Duodenal mucosa (tissue), 2 donors: ENCODE measurements around the gene PTPRCAP.

Experiments
- H3K27ac ChIP-seq: one replicate; pipeline ENCODE4 v1.7.0; 2013; ENCODE audit warnings: low read depth, low read length
- H3K27me3 ChIP-seq, 2 donors: one replicate each; pipeline ENCODE4 v1.7.0; 2013; ENCODE audit warnings: low read length in 2 of 2, control low read depth in 1 of 2; ENCODE audit not compliant: insufficient read depth in 2 of 2, control insufficient read depth in 1 of 2
- H3K36me3 ChIP-seq, 2 donors: one replicate each; pipeline ENCODE4 v1.7.0; 2013; ENCODE audit warnings: low read length in 2 of 2, control low read depth in 1 of 2; ENCODE audit not compliant: insufficient read depth in 2 of 2, control insufficient read depth in 1 of 2
- H3K4me1 ChIP-seq, 2 donors: one replicate each; pipeline ENCODE4 v1.7.0; 2013; ENCODE audit warnings: low read length in 2 of 2, control low read depth in 1 of 2; ENCODE audit not compliant: insufficient read depth in 2 of 2, control insufficient read depth in 1 of 2
- H3K4me3 ChIP-seq, 2 donors: one replicate each; pipeline ENCODE4 v1.7.0; 2013; ENCODE audit warnings: low read length in 2 of 2, low read depth in 1 of 2
- H3K9ac ChIP-seq, 2 donors: one replicate each; pipeline ENCODE4 v1.7.0; 2013; ENCODE audit warnings: low read length in 2 of 2, low read depth in 1 of 2
- H3K9me3 ChIP-seq, 2 donors: one replicate each; pipeline ENCODE4 v1.7.0; 2013; ENCODE audit warnings: low read length in 2 of 2, control low read depth in 1 of 2; ENCODE audit not compliant: control insufficient read depth in 1 of 2

Gene PTPRCAP

DNA sequence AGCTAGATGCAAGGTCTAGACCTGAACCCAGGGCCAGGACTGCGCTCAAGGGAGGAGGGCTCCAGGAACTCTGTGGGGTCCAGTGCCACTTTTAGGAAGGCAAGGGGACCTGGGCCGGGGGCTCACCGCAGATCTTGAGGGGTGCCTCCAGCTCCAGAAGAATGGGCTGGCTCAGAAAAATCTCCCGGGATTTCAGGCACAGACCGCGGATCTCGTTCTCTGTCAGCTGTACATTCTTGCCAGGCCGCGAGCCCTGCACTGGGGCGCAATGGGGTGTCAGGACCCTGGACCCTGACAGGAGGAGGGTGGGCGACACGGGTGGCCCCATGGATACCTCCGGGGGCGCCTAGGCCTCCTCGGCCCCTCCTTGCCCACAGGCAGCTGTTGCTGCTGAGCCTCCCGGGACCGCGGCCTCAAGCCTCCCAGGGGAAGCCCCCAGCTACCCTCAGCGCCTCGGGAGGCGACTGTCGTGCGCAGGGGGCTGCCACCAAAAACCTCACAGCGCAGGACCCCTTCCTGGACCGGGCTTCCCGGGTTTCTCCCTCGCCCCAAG is 36.5 kb downstream of the PTPRCAP start:
- peak overlapping the region; percentile 85 to 87 for H3K4me3 ChIP-seq
- no peaks in the 10 kb centered on the region for H3K27me3 ChIP-seq
- peak overlapping the region; percentile 90 to 91 for H3K9ac ChIP-seq
- H3K4me1 ChIP-seq = peaks cover 14 to 56% of the 10 kb centered on the region in 2 donors
- no peaks in the 10 kb centered on the region for H3K9me3 ChIP-seq
- H3K36me3 ChIP-seq = peaks cover 25 to 32% of the 10 kb centered on the region in 2 donors
- peak overlapping the region; percentile 89 for H3K27ac ChIP-seq

- H3K9ac ChIP-seq = peak overlapping the region; percentile 90 to 91
Measured at GRCh38 chr11:67400251-67400941, 37.1 kb downstream of the PTPRCAP start.

DNA sequence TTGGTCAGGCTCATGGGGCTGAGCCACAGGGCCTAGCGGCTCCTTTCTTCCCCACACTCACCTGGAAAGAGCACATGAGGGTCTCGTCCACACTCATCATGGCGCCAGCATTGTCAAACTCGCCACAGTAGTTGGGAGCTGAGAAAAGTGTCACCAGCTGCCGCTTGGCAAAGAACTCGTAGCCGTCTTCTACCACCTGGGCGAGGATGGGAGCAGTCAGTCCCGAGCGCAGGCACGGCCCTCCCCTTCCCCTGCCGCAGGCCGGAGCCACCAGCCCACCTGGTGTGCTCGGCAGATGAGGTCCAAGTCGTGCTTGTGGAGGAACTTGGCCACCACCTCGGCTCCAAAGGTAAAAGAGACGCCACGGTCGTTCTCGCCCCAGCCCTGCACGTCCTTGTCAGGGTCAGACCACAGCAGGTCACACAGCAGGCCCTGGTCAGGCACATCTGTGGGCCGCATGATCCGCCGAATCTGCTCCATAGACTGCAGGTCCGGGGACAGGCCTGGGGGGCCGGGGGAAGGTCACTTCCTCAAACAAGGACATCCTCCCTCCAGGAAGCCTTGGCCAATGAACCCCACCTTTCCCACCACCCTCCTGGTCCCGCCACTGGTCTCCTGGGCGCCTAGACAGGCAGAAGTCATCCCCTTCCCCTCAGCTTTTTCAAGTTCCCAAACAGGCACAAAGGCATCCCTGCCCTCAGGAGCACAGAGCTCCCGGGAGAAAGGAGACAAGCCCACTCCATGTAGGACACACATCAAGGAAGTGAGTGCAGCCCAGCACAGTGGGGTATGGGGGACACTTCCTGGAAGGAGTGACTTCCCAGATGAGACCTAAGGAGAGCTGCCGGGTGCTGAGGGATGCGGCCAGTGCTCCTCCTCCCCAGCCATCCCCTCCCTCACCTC is 38.6 kb downstream of the PTPRCAP start:
- peaks cover 25 to 47% of the 10 kb centered on the region in 2 donors for H3K36me3 ChIP-seq

More at GRCh38 chr11:67400251-67400941, 37.1 kb downstream of the PTPRCAP start:
- Histone ChIP-seq H3K9me3 (no peaks in the 10 kb centered on the region), H3K4me1 (peaks cover 14 to 51% of the 10 kb centered on the region in 2 donors), H3K27me3 (no peaks in the 10 kb centered on the region), H3K4me3 (peak overlapping the region; percentile 85 to 87), H3K36me3 (peaks cover 25 to 38% of the 10 kb centered on the region in 2 donors), H3K27ac (peak overlapping the region; percentile 89)

DNA sequence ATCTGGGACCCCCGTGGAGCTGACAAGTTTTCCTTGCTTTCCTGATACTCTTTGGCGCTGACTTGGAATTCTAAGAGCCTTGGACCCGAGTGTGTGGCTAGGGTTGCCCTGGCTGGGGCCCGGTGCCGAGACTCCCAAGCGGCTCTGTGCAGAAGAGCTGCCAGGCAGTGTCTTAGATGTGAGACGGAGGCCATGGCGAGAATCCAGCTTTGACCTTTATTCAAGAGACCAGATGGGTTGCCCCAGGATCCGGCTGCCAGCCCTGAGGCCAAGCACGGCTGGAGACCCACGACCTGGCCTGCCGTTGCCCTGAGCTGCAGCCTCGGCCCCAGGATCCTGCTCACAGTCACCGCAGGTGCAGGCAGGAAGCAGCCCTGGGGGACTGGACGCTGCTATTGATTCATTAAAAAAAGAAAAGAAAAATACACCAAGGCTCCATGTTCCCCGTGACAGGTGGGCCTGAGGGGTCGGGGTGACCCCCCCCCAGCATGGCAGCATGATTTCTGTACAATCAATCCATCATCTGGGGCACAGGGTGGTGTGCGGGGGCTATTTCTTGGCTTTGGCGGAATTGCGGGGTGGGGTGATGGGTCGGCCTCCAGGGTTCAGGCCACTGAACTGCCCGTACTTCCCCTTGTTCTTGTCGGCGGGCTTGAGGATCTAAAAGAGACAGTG is 39.4 kb downstream of the PTPRCAP start:
- H3K9ac ChIP-seq = no peak overlapping the region
- H3K36me3 ChIP-seq = peaks cover 25 to 55% of the 10 kb centered on the region in 2 donors
- H3K9me3 ChIP-seq = no peaks in the 10 kb centered on the region
- peaks cover 14 to 40% of the 10 kb centered on the region in 2 donors for H3K4me1 ChIP-seq
- H3K27me3 ChIP-seq = no peaks in the 10 kb centered on the region
- H3K27ac ChIP-seq = no peak overlapping the region
- no peak overlapping the region for H3K4me3 ChIP-seq

More for the DNA sequence above, 38.6 kb downstream of the PTPRCAP start:
- H3K27ac ChIP-seq = no peak overlapping the region
- H3K9me3 ChIP-seq = no peaks in the 10 kb centered on the region
- H3K4me1 ChIP-seq = peaks cover 14 to 42% of the 10 kb centered on the region in 2 donors
- H3K27me3 ChIP-seq = no peaks in the 10 kb centered on the region
- H3K9ac ChIP-seq = no peak overlapping the region
- H3K4me3 ChIP-seq = no peak overlapping the region

GRCh38 chr11:67397536-67397935 is 39.9 kb downstream of the PTPRCAP start:
- no peaks in the 10 kb centered on the region for H3K9me3 ChIP-seq
- H3K4me1 ChIP-seq = peaks cover 18 to 38% of the 10 kb centered on the region in 2 donors
- H3K9ac ChIP-seq = no peak overlapping the region
- H3K27ac ChIP-seq = no peak overlapping the region
- no peak overlapping the region for H3K4me3 ChIP-seq
- H3K27me3 ChIP-seq = no peaks in the 10 kb centered on the region
- peaks cover 25 to 55% of the 10 kb centered on the region in 2 donors for H3K36me3 ChIP-seq

- Histone ChIP-seq H3K27me3 (no peaks in the 10 kb centered on the region), H3K9ac (no peak overlapping the region), H3K36me3 (peaks cover 25 to 55% of the 10 kb centered on the region in 2 donors), H3K4me3 (no peak overlapping the region), H3K9me3 (no peaks in the 10 kb centered on the region), H3K27ac (no peak overlapping the region), H3K4me1 (peaks cover 21 to 35% of the 10 kb centered on the region in 2 donors)
Measured at GRCh38 chr11:67396587-67397389, 40.7 kb downstream of the PTPRCAP start.

- peaks cover 21 to 35% of the 10 kb centered on the region in 2 donors for H3K4me1 ChIP-seq
Measured at GRCh38 chr11:67396259-67396581, 41.3 kb downstream of the PTPRCAP start.

DNA sequence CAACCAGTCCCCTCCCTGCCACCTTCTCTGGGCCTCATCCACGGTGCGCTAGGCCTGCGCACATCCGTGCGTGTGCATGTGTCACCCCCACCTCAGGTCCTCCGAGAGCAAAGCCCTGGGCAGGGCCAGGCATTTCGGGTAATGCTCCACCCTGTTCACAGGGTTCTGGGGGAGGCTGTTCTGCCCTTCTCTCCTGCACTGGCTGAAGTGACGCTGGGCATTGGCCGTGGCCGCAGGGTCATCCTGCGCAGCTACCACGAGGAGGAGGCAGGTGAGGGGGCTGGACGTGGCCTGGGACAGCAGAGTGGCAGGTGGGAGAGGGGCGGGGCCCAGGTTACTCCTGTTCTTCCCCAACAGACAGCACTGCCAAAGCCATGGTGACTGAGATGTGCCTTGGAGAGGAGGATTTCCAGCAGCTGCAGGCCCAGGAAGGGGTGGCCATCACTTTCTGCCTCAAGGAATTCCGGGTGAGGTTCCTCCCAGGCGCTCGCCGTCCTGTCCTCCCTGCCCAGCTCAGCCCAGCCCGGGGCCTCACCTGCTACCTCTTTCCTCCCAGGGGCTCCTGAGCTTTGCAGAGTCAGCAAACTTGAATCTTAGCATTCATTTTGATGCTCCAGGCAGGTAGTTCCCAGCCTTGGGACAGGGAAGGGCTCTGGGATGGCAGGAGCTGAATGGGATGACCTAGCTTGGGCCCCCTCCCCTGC is 41.8 kb downstream of the PTPRCAP start:
- H3K9me3 ChIP-seq = no peaks in the 10 kb centered on the region
- no peak overlapping the region for H3K9ac ChIP-seq
- H3K4me1 ChIP-seq = peaks cover 20 to 30% of the 10 kb centered on the region in 2 donors
- H3K27ac ChIP-seq = no peak overlapping the region
- no peak overlapping the region for H3K4me3 ChIP-seq
- no peaks in the 10 kb centered on the region for H3K27me3 ChIP-seq
- H3K36me3 ChIP-seq = peaks cover 25 to 55% of the 10 kb centered on the region in 2 donors

More at GRCh38 chr11:67396259-67396581, 41.3 kb downstream of the PTPRCAP start:
- Histone ChIP-seq H3K27ac (no peak overlapping the region), H3K9me3 (no peaks in the 10 kb centered on the region), H3K9ac (no peak overlapping the region), H3K4me3 (no peak overlapping the region), H3K36me3 (peaks cover 25 to 55% of the 10 kb centered on the region in 2 donors), H3K27me3 (no peaks in the 10 kb centered on the region)

DNA sequence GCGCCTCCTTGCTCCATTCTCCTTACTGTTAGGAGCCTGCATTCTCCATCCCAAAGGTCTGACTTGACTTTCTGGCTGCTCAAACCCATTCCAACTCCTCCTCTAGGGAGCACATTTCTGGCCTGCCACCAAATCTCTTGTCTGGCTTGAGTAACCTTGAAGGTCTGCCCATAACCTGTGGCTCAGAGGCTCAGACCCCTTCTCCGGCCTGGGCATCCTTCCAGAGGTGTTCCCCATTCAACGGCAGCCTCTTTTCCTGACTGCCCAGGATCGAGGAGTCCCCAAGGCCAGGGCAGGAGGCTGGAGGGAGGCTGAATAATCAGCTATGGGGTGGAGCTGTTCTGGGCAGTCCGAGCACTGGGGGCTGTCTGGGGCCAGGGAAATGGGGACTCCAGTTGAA is 43.5 kb downstream of the PTPRCAP start:
- Histone ChIP-seq H3K4me1 (peaks cover 7 to 18% of the 10 kb centered on the region in 2 donors), H3K27ac (no peak overlapping the region), H3K9me3 (no peaks in the 10 kb centered on the region), H3K4me3 (no peak overlapping the region), H3K27me3 (no peaks in the 10 kb centered on the region), H3K9ac (no peak overlapping the region), H3K36me3 (peaks cover 18 to 49% of the 10 kb centered on the region in 2 donors)
